GM18519 (cell line): Measurements from ENCODE around the gene VSIR.

Experiments
- ATAC-seq: cut with Tn5 transposase; IDR thresholded peaks from one replicate; pipeline ENCODE4 v1.9.1; 2021; ENCODE audit warnings: mild to moderate bottlenecking, moderate library complexity; ENCODE audit not compliant: unreplicated experiment, low FRiP score

The VSIR gene

DNA sequence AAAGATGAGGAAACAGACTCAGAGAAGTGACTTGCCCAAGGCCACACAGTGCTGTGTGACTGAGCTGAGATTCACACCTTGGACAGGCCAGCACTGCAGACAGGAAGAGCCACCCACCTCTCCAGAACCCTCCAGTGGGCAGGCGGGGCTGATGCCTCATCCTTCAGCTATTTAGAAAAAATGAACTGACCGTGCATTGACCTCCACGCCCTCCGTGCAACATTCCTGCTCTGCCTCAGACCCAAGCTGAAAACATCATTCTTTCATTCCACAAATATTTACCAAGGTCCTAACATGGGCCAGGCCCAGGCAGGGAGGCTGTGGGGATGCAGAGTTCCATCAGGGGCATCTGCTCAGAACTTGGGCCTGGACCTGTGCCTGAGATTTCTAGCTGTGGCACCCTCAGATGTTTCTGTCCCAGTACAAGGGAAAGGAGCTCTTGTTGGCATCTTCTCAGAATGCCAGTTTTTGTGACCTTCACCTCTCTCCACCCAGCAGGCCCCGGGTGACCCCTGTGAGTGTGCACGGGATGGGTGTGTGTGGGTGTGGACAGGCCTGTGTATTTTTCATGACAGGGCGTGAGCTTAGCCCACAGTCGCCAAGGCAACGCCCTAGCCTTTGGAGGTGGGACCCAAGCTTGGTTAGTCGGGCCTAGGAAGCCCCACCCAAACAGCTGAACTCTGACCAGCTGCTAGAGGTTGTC, 6.5 kb downstream of the VSIR start:
- no peak for ATAC-seq

- ATAC-seq: no peak
Observed at GRCh38 chr10:71765906-71766716, 7.2 kb downstream of the VSIR start.

DNA sequence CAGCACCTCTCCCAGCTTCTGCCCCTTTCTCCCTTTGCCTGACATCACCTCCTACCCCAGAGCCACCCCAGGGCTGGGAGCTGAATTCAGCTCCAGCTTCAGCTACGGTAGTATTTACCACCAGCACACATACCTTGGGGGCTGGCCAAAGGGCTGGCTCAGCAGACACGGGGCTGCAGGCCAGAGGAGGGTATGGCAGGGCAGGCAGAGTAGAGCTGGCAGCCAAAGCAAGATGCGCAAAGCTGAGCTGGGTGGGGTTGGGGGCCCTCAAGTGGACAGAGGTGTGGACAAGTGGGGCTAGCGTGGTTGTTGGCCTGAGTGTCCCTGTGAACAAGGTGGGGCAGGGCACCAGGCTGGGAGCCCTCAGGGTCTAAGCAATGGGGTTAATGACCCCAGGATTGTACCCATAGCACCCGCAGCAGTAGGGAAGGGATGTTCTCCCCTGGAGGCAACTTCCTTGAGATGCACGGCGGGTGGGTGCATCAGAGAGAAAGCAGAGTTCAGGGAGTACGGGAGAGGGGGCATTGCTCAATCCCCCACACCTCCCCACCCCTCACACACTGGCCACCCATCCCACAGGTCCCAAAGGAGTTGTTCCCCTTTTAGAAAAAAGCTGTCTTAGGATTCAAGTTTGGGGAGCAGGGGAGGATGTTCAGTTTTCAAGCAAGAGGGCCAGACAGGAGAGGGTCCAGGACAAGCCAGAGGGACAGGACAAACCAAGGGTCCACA, 8.0 kb downstream of the VSIR start:
- no peak for ATAC-seq

DNA sequence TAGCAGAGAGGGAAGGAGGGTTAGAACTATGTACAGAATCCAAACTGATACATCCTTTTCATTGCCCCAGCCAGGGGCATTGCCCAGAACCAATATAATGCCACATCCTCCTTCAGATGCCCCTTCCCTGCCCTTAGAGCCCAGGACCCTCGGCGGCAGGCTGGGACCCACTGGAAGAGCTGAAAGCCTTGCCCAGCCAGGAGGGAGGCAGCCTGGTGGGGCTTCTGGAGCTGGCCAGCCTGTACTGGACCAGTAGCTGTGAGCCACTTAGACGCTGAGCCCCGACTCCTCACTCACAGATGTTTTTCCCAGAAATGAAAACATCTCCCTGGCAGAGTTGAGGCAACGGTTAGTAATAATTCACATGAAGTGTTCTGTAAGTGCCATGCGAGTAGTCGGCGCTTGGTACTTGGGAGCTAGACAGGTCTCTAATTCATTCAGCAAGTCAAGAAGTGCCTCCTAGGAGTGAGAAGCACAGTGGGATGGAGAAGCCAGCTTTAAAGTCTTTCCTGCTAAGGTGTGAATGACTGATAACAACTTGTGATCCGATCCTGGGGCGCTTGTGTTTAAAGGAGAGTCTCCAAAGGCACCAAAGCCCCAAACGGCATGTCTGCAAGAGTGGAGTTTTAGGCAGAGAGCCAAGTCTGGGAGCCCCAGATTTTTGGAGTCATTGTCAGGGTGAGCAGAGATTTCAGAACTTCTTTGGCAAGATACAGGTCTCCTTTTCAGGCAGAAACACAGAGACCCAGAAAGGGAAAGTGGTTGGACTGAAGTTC, 9.8 kb downstream of the VSIR start:
- no peak for ATAC-seq

DNA sequence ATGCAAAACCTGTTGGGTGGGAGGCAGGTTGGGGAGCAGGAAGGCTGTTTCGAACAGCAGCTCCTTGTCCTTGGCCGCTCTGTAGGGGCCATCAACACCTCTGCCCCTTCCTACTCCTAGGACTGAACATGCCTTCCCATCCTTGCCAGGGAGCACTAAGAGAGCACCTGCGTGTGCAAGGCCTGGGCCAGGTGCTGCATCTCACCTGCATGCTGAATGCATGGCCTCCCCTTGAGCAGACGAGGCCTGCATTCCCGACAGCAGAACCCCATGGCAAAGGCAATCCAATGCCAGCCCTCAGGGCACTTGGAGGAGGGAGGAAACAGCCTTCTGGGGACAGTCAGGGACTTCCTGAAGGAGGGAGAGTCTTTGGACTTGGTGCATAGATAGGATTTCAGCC, 11.0 kb downstream of the VSIR start:
- ATAC-seq: no peak

GRCh38 chr10:71761541-71762113, 11.7 kb downstream of the VSIR start:
- ATAC-seq: no peak

- ATAC-seq: no peak
Observed at GRCh38 chr10:71761105-71761511, 12.2 kb downstream of the VSIR start.

- no peak for ATAC-seq
Observed at GRCh38 chr10:71757399-71757922, 15.9 kb downstream of the VSIR start.

- ATAC-seq: no peak
Observed at GRCh38 chr10:71756311-71757191, 16.8 kb downstream of the VSIR start.

GRCh38 chr10:71755179-71755879, 18.0 kb downstream of the VSIR start:
- ATAC-seq: no peak

DNA sequence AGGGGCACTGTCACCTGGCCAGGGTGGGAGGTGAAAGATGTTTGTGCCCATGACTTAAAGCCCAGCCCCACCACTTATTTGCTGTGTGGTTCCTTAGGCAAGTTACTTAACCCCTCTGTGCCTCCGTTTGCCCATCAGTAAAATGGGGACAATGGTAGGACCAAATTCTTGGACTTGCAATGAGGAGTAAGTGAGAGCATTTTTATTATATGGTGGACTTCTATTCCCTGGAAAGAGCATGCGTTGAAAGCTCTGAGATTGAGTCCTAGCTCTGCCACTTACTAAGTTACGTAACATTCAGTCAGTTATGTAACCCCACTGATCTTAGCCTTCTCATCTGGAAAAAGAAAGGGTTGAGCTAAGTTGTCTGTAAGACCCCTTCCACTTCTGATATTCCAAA, 18.8 kb downstream of the VSIR start:
- no peak for ATAC-seq

GRCh38 chr10:71753960-71754505, 19.3 kb downstream of the VSIR start:
- ATAC-seq: no peak

DNA sequence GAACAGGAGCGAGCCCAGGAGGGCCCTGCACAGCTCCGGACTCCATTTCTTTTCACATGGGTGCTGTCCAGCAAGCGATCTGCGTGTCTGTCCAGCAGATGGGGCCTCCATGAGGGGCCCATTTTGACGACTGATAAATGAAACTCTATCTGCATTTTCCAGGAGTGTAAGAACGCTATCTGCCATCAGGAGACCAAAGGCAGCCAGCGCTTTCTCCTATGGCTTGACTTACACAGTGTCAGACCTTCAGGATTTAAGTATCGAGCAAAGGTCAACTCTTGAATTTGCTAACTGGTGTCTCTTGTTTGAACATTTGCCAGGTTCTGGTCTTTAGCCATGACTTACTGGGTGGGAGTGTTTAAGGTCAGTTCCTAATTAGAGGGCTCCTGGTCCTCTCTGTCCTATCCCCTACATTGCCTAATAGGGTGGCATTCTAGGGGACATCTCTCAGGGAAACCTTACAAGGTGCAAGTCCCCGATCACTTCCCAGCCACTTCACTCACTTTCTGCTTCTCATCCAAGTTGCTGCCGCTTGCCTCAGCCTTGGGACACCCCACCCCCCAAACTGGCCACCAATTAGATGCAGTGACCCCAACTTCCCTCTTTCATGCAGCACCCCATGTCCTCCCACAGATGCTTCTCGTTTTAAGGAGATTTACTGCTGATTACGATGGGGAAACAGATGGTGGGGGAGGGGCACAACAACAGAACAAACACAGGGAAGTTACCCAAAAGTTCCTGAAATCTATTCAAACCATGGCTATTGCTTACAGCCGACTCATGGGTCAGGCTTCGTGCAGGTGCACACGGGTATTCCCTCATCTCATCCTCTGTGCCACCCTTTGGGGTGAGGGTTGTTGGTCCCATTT, 20.0 kb downstream of the VSIR start:
- ATAC-seq: no peak

DNA sequence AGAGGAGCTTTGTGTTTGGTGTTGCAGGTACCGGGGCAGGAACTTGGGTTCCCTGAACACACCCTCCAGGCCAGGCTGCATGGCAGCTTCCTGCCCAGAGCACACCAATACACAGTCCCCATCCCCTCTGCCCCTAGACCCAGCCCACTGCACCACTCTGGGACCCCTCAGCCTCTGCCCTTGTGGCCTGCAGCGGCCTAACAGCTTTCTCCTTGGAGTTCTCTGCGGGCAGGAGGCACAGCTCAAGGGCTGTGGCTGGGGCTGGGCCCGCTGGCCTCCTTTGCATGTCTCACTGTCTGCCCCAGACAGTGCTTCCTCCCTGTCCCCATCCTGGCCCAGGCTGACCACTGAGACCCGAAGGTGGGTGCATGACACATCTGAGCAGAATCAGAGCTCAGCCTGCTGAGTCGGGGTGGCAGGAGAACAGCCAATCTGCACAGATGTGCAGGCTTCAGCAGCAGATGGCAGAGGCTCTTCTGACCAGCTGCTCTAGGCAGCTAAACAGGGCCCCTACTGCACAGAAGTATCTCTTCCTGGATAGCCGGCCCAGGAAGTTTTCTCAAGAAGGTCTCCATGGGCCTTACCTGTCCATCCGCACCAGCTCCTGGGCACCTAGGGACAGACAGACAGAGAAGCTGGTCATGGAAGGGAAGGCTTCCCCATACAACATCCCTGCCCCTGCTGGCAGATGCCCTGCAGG, 20.8 kb downstream of the VSIR start:
- no peak for ATAC-seq

- ATAC-seq: no peak
Observed at GRCh38 chr10:71751515-71752224, 21.6 kb downstream of the VSIR start.

DNA sequence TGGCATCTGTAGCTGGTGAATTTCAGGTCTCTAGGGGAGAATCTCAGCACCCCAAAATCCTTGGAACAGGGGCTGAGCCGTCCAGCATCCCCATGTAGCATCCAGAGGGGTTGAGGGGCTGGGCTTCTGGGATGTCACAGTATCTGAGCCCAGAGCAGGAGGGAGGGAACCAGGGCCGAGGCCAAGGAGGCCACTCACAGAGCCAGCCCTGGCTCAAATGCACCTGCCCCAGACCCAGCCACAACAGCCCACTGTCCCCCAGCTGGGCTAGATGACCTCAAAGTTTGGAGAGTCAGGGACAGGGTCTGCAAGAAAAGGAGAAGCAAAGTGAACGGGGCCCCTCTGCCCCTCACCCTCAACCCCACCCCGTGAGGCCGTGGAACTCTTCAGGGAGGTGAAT, 22.3 kb downstream of the VSIR start:
- no peak for ATAC-seq
